ENCODE data around the gene MACROD1.

DNA sequence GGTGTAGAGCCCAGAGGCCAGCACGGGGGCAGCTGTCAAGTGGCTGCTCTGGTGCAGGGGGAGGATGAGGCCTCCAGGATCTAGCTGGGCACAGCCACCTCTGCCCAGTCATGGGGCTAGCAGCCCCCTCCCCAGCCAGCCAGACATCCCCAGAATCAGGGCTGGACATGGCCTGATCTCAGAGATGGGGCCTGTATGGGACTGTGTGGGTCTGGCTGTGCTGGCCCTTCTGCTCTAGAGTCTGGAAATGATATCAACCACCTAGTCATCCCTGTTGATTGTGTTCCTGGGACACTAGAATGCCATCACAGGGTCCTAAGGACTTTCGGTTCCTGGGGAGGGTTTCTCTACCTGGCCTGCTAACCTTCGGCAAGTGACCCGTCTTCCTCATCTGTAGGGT lies 127.4 kb downstream of the MACROD1 start:
- TF ChIP-seq POLR2AphosphoS5 (IDR thresholded peaks at IDR 0.05; ENCODE audit: insufficient read depth, low read depth, low read length) (no peak), MYC (IDR thresholded peaks at IDR 0.05; ENCODE audit: low read depth, low read length) (no peak), POLR2A (IDR thresholded peaks at IDR 0.05; ENCODE audit: low read depth, low read length) (no peak), EZH2 (IDR thresholded peaks at IDR 0.05; ENCODE audit: borderline replicate concordance, low read depth, low read length, severe bottlenecking) (no peak), GATA2 (IDR thresholded peaks at IDR 0.05; ENCODE audit: insufficient read depth, insufficient read length, low read depth, low read length) (no peak), JUN (IDR thresholded peaks at IDR 0.05; ENCODE audit: borderline replicate concordance, insufficient read depth, insufficient read length, low read depth) (no peak), FOS (IDR thresholded peaks at IDR 0.05; ENCODE audit: borderline replicate concordance, insufficient read depth, low read length) (no peak)
- TF ChIP-seq, protein P1, sequence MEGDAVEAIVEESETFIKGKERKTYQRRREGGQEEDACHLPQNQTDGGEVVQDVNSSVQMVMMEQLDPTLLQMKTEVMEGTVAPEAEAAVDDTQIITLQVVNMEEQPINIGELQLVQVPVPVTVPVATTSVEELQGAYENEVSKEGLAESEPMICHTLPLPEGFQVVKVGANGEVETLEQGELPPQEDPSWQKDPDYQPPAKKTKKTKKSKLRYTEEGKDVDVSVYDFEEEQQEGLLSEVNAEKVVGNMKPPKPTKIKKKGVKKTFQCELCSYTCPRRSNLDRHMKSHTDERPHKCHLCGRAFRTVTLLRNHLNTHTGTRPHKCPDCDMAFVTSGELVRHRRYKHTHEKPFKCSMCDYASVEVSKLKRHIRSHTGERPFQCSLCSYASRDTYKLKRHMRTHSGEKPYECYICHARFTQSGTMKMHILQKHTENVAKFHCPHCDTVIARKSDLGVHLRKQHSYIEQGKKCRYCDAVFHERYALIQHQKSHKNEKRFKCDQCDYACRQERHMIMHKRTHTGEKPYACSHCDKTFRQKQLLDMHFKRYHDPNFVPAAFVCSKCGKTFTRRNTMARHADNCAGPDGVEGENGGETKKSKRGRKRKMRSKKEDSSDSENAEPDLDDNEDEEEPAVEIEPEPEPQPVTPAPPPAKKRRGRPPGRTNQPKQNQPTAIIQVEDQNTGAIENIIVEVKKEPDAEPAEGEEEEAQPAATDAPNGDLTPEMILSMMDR (IDR thresholded peaks at IDR 0.05; ENCODE audit: extremely low read depth in 1 of 2, insufficient read depth in 1 of 2, low read depth in 1 of 2, low read length in 2 of 2), result no peak
- TF ChIP-seq, protein P2, sequence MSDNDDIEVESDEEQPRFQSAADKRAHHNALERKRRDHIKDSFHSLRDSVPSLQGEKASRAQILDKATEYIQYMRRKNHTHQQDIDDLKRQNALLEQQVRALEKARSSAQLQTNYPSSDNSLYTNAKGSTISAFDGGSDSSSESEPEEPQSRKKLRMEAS (IDR thresholded peaks at IDR 0.05; ENCODE audit: insufficient read depth, insufficient read length), result no peak

All from endothelial cell of umbilical vein (primary cell).